Upper lobe of left lung (tissue), 4 donors: ENCODE measurements around the gene TCEA2.

Experiments used
- EP300 ChIP-seq, 4 donors: sonication (generic); formaldehyde crosslinking; IDR thresholded peaks; one replicate each; pipeline ENCODE4 v1.5.1; 2017; ENCODE audit warnings: antibody characterized with exemption in 4 of 4, control low read depth in 2 of 4
- TF ChIP-seq, protein P1 (sequence below), 6 experiments: fragments of 450-650 bp in 4 of 6; fragments of 200-600 bp in 2 of 6; sonication (generic) in 2 of 6; IDR thresholded peaks; one replicate each; pipeline ENCODE4 v1.5.1; 2016 to 2019; ENCODE audit warnings: antibody characterized with exemption in 6 of 6

DNA sequence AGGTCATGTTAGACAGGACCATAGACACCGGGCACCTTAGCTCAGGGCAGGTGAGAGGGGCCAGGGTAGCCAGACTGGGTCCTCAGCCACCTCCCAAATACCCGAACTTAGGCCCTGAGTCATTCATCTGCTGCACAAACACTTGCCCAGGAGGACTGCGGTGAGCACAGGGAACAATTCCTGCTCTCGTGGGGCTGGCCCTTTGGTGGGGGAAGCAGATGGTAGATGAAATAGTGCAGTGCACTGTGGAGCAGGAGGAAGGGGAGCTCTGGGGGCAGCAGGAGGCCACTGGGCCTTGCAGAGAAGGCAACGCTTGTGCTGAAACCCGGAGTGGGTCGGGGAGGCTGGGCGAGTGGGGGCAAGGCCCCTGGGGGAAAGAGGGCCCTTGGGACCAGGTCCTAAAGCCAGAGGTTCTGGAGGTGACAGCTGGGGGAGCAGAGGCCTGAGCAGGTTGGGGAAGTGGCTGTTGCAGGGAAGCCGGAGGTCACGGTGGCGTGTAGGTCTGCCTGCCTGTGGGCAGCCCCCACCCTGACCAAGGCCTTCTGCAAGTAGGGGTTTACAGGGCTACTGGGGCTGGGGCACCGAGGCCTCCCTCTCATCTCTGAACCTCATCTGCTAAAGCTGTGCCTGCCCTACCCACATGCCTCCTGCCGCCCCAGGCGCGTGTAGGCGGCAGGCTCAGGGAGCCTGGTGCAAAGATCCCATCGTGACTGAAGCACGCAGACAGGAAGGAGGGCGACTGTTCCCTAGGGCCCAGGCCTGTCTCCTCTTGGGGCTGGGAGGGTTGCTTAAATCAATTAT lies 49.0 kb downstream of the TCEA2 start:
- TF ChIP-seq, protein P1, sequence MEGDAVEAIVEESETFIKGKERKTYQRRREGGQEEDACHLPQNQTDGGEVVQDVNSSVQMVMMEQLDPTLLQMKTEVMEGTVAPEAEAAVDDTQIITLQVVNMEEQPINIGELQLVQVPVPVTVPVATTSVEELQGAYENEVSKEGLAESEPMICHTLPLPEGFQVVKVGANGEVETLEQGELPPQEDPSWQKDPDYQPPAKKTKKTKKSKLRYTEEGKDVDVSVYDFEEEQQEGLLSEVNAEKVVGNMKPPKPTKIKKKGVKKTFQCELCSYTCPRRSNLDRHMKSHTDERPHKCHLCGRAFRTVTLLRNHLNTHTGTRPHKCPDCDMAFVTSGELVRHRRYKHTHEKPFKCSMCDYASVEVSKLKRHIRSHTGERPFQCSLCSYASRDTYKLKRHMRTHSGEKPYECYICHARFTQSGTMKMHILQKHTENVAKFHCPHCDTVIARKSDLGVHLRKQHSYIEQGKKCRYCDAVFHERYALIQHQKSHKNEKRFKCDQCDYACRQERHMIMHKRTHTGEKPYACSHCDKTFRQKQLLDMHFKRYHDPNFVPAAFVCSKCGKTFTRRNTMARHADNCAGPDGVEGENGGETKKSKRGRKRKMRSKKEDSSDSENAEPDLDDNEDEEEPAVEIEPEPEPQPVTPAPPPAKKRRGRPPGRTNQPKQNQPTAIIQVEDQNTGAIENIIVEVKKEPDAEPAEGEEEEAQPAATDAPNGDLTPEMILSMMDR (IDR thresholded peaks at IDR 0.05) = no peak
- no peak for TF ChIP-seq EP300 (IDR thresholded peaks at IDR 0.05)
